ENCODE measurements around the gene DCAF7.

The DCAF7 gene

DNA sequence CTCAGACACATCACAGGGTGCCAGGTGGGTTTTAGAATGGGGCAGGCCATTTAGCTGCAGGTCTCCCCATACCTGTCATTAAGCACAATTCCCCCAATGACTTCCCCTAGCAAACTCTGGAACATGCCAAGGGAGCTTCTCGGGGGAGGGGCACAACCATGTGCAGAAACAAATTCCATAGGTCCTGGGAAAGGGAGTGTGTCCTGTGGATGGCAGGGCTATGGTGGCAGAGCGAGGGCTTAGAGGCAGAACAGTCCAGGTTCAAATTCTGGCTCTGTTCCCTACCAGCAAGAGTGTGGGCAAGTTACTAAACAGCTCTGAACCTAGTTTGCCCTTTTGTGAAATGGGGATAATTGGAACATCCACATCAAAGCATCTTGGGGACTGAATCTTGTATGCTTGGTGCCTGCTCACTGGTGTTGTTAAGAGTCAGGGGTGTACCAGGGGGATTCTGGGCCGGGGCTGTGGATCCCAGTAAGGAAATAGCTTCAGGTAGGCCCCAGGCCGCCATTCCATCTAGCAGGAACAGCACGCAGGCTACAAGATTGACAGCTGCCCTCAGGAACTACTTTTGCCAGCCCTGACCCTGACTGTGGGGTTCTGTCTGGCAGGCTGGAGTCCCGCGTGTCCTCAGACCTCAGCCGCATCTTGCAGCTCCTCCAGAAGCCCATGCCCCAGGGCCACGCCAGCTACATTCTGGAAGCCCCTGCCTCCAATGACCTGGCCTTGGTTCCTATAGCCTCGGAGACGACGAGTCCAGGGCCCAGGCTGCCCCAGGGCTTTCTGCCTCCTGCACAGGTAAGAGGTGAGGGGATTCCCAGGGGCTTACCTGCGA lies 5.6 kb upstream of the DCAF7 start:
- no peak for DNase-seq (ENCODE audit: low read depth in 2 of 2)

DNA sequence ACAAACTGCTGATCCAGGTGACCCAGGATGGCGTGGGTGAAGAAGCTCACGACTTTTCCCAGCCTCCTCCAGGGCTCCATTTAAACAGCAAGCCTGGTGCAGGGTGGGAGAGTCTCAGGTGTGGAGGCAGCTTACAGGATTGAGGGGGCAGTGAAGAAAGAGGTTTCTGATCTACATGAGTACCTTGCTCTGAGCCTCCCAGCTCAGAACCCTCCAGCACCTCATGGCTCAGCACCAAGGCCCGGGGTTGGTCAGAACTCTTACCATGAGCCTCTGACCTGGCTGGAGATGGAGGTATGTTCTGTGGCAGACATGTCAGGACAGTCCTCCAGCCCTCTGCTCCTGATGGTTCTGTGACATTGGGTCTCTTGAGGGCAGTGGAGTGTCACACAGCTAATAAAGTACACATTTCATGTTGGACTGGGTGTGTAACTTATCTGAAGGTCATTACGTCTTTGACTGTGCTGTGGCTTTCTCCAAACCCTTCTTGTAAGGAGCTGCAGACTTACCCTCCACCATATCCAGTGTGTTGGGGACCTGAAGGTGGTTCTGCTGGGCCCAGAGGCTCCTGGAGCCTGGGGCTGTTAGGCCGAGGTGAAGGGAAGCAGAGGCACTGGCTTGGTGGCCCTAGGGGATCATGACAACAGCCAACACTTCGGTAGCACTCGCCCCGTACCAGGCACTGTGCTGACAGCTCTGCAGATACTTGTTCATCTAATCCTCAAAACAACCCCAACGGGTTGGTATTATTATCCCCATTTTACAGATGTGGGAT lies 3.8 kb upstream of the DCAF7 start:
- DNase-seq (ENCODE audit: low read depth in 2 of 2) = no peak

DNA sequence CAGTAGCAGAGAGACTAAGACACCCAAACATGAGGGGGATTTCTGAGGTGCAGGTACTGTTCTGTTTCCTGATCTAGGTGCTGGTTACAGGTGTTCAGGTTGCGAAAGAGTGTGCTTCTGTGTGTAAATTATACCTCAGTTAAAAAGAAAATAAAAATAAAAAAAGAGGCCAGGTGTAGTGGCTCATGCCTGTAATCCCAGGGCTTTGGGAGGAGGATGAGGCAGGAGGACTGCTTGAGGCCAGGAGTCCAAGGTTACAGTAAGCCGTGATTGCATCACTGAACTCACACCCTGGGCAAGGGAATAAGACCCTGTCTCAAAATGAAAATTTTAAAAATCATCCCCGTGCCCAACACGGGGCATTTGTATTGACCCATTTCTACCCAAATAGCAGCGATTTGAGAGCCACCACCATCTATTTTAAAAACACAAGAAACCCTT lies 3.2 kb upstream of the DCAF7 start:
- no peak for DNase-seq (ENCODE audit: low read depth in 2 of 2)

DNA sequence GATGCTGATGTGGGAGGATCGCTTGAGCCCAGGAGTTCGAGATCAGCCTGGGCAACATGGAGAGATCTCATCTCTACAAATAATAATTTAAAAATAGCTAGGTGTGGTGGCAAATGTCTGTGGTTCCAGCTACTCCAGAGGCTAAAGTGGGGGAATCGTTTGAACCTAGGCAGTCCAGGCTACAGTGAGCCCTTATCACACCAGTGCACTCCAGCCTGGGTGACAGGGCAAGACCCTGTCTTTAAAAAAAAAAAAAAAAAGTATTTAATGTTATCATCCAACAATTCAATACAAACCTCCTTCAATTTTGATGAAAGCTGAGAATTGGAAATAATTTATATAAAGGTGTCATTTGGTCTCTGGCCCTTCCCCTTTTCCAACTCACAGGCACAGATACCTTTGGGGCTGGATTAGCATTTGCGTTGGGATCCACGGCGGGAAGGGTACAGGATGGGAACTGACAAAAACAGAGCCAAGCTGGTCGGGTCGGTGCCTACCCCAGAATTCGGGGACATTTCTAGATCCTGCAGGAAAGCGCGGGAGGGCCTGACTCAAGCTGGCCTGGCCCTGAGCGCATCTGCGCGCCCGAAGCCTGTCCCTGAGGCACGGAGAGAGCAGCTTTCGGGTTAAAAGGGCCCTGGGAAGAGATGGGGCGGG lies 860 bp upstream of the DCAF7 start:
- no peak for DNase-seq (ENCODE audit: low read depth in 2 of 2)

DNA sequence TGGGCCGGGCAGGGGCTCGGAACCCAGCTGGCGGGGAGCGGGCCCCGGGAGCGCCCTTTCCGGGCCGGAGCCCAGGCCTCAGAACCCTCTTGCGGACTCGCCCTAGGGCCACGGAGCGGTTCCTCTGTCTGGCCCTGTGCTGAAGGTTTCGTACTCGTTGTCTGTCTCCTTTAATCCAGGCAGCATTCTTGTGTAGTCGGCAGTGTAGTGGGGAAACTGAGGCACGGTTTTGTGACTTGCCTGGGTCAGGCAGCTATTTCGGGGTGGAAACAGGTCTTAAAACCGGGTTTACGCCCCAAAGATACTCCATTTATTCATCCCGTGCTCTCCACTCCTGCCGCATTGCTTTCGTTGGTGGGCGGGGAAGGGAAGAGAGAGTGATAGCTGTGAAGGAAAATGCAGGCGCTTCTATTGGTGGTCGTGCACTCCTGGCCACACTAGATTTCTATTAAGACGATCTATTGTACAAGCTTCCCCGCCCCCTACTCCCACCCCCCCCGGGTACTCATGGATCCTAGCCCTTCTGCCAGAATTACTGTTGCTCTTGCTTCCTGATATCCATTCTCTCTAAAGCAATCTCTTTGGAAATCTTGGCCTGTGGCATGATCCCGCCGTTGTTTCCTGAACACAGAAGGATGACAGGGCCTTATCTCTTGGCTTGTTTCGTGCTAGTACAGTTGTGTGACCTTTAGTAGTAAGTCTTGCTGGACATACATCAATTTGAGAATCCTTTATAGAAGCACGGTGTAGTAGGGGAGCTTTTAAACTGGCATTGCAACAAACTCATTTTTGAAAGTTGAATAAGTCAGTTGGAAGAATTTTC lies 751 bp downstream of the DCAF7 start:
- peak in 1 of 2 experiments; percentile 22 for DNase-seq (ENCODE audit: low read depth in 2 of 2)

DNA sequence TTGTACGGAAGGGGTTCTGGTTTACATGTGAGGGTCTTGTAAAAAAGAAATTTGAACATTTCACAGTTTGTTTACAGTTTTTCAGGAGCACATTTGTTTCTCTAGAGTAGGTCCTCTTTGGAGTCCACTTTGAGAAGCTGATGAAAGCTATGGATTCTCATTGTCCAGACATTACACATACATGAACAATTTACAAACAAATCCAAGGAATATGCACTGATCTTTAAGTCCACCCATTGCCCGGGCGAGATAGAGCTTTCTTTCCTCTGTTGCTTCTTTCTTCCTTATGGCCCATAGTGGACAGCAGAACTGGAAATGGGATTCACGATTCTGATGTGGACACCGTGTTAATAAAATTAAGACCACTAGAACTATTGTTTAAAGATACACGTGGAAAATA lies 1.9 kb downstream of the DCAF7 start:
- no peak for DNase-seq (ENCODE audit: low read depth in 2 of 2)

DNA sequence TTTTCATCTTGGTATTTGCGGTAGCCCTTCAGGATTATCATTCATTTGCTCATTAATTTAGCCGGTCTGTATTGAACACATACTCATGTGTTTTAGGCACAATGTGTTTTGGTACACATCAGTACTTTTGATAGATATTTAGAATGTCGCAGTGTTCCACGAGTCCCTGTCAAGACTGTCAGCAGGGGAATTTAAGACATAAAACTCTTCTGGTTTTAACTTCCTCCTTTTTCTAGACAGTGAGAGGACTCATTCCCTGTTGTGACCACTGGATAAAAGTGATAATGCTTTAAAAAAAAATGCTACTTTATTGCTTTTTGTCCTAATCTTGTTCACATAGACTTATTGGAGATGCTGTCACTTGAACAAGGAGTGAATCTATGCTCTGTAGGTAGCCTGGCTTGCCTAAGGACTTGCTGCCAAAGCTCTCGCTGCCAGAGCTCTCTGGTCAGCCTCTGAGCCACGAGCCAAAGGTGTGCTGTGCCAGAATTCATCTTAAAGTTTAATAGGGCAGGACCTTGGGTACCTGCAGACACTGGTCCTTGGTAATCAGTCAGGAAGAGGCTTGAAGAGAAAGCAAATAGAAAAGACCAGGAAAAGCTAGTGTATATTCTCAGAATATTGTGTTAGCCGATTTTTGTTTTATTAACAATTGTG lies 5.4 kb downstream of the DCAF7 start:
- no peak for DNase-seq (ENCODE audit: low read depth in 2 of 2)

DNA sequence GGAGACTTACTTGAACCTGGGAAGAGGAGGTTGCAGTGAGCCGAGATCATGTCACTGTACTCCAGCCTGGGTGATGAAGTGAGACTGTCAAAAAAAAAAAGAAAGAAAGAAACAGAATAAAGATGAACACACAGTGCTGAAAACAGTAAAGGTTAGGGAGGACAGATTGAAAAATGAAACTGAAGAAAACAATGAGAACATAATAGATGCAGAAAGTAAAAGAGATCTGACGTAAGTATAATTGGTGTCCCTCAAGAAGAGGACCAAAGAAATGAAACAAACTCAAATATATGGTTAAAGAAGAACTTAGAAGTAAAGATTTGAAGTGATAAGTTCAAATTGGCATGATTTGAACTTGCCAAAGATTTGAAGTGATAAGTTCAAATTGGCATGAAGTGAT lies 7.1 kb downstream of the DCAF7 start:
- DNase-seq (ENCODE audit: low read depth in 2 of 2) = no peak

DNA sequence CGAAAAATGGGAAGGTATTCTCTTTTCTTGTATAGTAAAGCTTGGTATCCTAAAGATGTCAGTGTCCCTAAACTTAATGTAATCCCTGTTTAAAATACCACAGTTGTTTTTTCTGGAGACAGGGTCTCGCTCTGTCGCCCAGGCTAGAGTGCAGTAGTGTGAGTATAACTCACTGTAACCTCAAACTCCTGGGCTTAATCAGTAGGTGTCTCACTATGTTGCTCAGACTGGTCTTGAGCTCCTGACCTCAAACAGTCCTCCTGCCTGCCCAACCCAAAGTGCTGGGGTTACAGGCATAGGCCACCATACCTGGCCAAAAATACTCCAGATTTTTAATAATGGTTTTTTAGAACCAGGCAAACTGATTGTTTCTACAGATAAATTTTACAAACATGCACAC lies 8.2 kb downstream of the DCAF7 start:
- DNase-seq (ENCODE audit: low read depth in 2 of 2) = no peak

DNA sequence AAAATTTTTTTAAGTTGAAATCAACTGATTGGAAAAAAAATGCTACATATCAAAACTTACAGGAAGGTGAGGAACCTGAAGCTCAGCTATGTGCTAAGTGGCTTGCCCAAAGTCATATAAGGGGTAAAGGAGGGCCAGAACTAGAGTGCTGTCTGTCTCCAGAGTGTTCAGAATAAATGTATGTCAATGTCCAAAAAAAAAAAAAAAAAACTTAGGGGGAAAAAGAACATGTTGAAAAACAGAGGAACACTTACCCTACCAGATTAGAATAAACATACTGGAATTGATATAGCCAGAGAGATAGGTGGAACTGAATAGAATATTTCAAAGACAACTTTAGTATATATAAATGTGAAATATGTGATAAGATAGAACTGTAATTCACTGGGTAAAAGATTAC lies 11.5 kb downstream of the DCAF7 start:
- DNase-seq (ENCODE audit: low read depth in 2 of 2) = no peak

DNA sequence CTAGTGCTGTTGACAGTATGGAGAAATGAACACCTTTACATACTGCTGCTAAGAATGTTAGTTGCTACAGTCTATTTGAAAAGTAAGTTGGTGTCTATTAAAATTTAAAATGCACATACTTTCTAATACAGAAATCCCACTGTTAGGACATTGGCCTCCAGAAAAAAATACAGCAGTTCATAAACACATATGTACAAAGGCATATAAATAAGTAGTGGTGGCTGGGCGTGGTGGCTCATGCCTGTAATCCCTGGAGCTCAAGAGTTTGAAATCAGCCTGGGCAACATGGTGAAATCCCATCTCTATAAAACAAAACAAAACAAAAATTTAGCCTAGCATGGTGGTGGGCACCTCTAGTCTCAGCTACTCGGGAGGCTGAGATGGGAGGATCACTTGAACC lies 13.1 kb downstream of the DCAF7 start:
- no peak for DNase-seq (ENCODE audit: low read depth in 2 of 2)

DNA sequence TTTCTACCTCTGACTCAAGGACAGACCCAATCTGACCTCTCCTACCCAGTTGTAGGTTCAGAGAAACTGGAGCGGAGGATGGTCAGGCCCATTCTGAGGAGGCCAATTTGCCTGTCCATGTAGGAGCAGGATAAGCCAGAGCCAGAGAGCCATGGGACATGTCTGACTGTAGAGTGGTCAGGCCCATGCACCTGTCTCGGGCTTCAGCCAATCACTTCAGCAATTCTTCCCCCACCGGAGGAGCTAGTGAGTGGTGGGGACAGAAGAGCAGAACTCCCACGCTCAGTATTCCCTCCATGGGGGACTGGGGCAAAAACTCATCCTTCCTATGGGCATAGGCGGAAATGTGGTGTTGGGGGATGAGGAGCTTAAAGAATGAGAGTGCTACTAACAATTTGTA lies 14.3 kb downstream of the DCAF7 start:
- DNase-seq (ENCODE audit: low read depth in 2 of 2) = no peak

DNA sequence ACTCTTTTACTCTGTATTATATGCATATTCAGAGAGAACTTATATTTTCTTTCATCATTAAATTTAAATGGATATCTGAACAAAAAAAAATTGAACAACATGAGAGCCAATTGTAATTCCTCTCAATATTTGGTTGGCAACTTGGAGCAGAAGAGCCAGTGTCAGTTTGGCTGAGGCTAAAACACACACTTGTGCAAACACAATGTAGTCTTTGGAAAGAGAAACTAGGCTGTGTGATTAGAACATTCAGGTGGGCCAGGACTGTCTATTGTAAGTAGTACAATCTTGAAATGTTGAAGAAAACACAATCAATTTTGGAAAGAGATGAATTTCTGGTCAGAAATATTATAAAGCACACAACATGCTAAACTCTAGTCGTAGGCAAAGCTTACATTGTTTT lies 17.0 kb downstream of the DCAF7 start:
- DNase-seq (ENCODE audit: low read depth in 2 of 2) = no peak

DNA sequence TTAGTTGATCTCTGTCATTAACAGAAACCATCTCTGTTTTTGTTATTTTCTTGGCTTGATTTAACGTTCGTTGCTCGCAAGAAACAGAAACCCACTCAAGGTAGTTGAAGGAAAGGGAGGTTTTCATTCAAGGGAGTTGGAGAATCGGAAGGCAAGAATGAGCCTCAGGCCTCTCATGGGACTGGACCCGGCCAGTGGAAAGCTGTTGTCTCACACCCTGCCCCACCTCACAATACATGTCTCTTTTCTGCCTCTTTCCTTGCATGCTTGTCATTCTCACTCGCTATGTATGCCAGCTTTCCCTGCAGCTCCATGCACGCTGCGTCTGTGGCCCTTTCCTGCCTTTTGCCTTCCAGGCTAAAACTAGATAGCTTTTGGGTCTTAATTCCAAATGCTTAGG lies 18.3 kb downstream of the DCAF7 start:
- no peak for DNase-seq (ENCODE audit: low read depth in 2 of 2)

DNA sequence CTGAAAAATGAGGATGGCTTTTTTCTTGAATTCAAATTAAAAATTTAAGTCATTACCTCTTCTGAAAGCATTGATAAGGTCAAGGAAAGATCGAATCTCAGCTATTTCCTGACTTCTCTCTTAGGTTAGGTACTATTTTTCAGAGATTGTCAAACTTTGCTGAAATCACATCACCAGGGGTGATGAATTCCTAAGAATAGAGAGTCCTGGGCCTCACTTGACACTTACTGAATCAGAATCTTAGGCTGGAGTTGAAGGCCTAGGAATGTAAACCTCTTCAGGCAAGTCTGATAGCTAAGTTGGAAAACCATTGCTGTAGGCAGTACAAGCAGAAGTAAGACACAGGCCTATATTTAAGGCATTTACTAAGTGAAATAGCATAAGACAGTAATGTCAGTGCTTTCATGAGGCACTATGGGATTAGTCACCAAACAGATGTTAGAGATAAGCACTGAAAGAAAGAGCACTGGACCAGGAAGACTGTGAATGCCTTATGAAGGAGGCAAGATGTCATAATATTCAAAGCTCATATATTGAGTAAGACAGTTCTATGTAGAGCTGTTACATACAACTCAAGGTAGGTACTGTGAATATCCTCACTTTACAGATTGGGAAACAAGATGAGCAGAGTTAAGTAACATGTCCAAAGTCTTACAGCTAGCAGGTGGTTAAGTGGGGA lies 21.5 kb downstream of the DCAF7 start:
- DNase-seq (ENCODE audit: low read depth in 2 of 2) = no peak

DNA sequence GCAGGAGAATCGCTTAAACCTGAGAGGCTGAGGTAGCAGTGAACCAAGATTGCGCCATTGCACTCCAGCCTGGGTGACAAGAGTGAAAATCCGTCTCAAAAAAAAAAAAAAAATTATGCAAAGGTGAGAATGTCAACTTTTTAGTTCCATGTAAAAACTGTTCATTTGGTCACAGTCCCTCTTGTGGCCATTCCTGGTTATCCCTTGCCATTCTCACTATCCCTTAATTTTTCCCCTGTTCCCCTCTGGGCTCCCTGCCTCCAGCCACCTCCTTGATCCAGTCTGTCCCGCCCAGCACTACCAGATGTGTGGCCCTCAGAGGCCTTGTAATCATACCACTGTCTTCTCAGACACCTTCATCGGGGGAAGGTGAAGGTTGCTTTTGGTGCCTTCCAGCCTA lies 23.4 kb downstream of the DCAF7 start:
- DNase-seq (ENCODE audit: low read depth in 2 of 2) = no peak

DNA sequence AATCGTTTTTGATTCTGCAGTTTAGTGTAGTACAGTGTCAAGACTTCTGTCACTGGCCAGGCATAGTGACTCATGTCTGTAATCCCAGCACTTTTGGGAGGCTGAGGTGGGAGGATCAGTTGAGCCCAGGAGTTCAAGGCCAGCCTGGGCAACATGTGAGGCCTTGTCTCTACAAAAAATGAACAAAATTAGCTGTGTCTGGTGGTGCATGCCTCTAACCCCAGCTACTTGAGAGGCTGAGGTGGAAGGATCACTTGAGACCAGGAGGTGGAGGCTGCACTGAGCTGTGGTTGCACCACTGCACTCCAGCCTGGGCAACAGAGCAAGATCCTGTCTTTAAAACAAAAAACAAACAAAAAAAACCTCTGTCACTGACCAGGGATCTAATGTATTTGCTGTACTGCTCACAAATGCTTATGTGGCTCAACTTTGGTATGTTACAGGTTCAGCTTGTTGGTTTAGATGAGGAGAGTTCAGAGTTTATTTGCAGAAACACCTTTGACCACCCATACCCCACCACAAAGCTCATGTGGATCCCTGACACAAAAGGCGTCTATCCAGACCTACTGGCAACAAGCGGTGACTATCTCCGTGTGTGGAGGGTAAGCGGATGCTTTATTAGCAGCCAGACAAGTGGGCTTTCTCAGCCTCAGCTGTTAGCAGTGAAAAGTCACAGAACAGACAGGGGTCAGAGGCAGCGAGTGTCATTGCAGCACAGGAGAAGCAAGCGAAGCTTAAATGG lies 27.9 kb downstream of the DCAF7 start:
- no peak for DNase-seq (ENCODE audit: low read depth in 2 of 2)

DNA sequence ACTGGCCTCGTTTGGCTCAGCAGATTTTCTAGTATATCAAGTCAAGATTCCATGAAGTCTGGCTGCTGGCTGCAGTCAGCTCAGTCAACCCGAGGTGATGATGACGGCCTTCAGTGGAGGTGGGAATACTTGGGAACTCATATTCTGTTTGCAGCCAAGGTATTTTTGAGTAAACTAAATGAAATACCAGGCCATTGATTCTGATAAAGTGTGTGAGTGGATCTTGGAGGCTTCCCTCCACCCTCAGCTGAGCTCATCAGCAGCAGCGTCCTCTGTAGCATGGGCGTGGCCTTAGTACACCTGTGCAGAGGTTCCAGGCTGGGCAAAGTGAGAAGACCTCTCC lies 28.5 kb downstream of the DCAF7 start:
- no peak for DNase-seq (ENCODE audit: low read depth in 2 of 2)

DNA sequence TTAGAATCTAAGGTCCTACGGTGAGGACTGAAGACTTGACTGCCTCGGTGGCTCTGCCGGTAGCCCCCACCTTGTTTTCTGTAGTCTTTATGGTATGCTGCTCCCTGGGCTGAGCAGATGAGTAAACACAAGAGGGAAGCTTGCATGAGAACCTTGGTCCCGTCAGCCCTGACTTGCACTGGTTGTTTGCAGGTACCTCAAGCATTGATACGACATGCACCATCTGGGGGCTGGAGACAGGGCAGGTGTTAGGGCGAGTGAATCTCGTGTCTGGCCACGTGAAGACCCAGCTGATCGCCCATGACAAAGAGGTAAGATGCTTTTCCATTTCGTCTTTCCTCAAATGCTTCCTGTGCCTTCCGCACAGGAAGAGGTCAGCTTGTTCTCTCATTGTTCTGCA lies 29.4 kb downstream of the DCAF7 start:
- no peak for DNase-seq (ENCODE audit: low read depth in 2 of 2)

DNA sequence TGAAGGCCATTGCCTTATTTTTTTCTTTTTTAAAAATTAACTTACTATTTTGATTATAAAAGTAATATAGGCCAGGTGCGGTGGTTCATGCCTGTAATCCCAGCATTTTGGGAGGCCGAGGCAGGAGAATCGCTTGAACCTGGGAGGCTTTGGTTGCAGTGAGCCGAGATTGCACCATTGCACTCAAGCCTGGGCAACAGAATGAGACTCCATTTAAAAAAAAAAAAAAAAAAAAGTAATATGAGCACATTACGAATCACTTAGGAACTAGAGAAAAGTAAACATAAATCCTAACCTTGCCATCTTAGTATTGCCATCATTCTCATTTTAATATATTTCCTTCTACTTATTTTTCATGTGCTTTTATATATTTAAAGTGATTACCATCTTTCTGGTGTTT lies 37.5 kb downstream of the DCAF7 start:
- no peak for DNase-seq (ENCODE audit: low read depth in 2 of 2)

Measured in stimulated activated CD4-positive, alpha-beta T cell treated with anti-CD3 and anti-CD28 coated beads, Interleukin-12 subunit alpha, Interleukin-12 subunit beta, amount 100 ng/mL, for 24 hours (primary cell).